ENCODE data around the gene SPEM2. TPM values are rescaled to one million over a fixed set of nuclear protein-coding genes. Genes with fewer than 3 reads are reported as not detected.

The SPEM2 gene
- total and polyA plus RNA-seq, 2 of the 8 experiments (the other 6 are each of a cell fraction or from before 2014, with no cell fraction given) = 0.03 TPM; not detected in 1

GRCh38 chr17:7382901-7383300 is 42.5 kb upstream of the SPEM2 start:
- Histone ChIP-seq H3K9me3 (ENCODE audit: insufficient read depth in 2 of 2, low read depth in 1 of 2, low read length in 1 of 2) (peaks cover 0 to 7% of the 10 kb centered on the region in 2 experiments; a peak in 1 of 4 replicates), H3K36me3 (ENCODE audit: control insufficient read depth in 2 of 4, insufficient read depth in 4 of 4, low read length in 3 of 4) (peaks cover 0 to 2% (median 0%) of the 10 kb centered on the region in 4 experiments; a peak in 1 of 8 replicates), H3K18ac (ENCODE audit: extremely low read depth, low read length) (no peak overlapping the region), H3K79me2 (ENCODE audit: control insufficient read depth in 1 of 2, insufficient read depth in 2 of 2, low read length in 2 of 2) (no peaks in the 10 kb centered on the region), H3K56ac (replicated peaks; ENCODE audit: insufficient read length, low read depth, low read length) (no peak overlapping the region), H2BK120ac (replicated peaks; ENCODE audit: low read depth, low read length) (no peak overlapping the region), H2BK15ac (ENCODE audit: low read length) (no peak overlapping the region), H3K4ac (replicated peaks; ENCODE audit: insufficient read length, low read depth, low read length) (no peak overlapping the region), H4K91ac (replicated peaks; ENCODE audit: insufficient read length, low read length) (no peak overlapping the region), H3K14ac (ENCODE audit: insufficient read length) (no peak overlapping the region), H3K4me3 (ENCODE audit: extremely low read depth in 1 of 4, insufficient read depth in 2 of 4, low read depth in 3 of 4, low read length in 4 of 4) (no peak overlapping the region), H3K27ac (ENCODE audit: low read depth, low read length) (no peak overlapping the region), H2BK5ac (ENCODE audit: low read depth, low read length) (no peak overlapping the region), H3K23me2 (ENCODE audit: low read depth, low read length) (peaks cover 12% of the 10 kb centered on the region; the same call in 1 of the 2 replicates), H2BK20ac (ENCODE audit: low read length) (no peak overlapping the region), H3K23ac (ENCODE audit: insufficient read length) (no peak overlapping the region), H3K9ac (replicated peaks in 1 of 4; ENCODE audit: extremely low read depth in 1 of 4, low read depth in 3 of 4, low read length in 3 of 4) (no peak overlapping the region), H3K4me2 (ENCODE audit: insufficient read depth in 1 of 2, low read depth in 2 of 2, low read length in 2 of 2) (no peak overlapping the region; a peak in 1 of 4 replicates), H3K79me1 (ENCODE audit: low read depth, low read length) (peaks cover 3% of the 10 kb centered on the region; the same call in 1 of the 2 replicates), H4K5ac (ENCODE audit: insufficient read length, low read depth, low read length) (no peak overlapping the region), H3K27me3 (replicated peaks in 1 of 4; ENCODE audit: control insufficient read depth in 3 of 4, extremely low read depth in 1 of 4, insufficient read depth in 3 of 4, low read length in 3 of 4) (peaks cover 0 to 39% (median 29%) of the 10 kb centered on the region in 4 experiments; a peak in 6 of 7 replicates), H4K20me1 (replicated peaks in 1 of 2; ENCODE audit: control insufficient read depth in 1 of 2, insufficient read depth in 2 of 2, low read length in 2 of 2) (peaks cover 0 to 10% of the 10 kb centered on the region in 2 experiments), H3K4me1 (replicated peaks in 1 of 4; ENCODE audit: control insufficient read depth in 3 of 4, insufficient read depth in 4 of 4, low read length in 3 of 4) (peaks cover 0 to 17% (median 10%) of the 10 kb centered on the region in 4 experiments; a peak in 6 of 7 replicates), H2BK12ac (ENCODE audit: low read depth, low read length) (no peak overlapping the region; the same call in 1 of the 2 replicates), H4K8ac (ENCODE audit: extremely low read depth, insufficient read depth, low read length) (no peak overlapping the region), H2AFZ (ENCODE audit: low read length) (no peak overlapping the region), H2AK5ac (ENCODE audit: low read depth, low read length) (no peak overlapping the region)
- TF ChIP-seq SIRT6 (IDR thresholded peaks at IDR 0.05; ENCODE audit: low read length) (no peak), HDAC2 (IDR thresholded peaks at IDR 0.05; ENCODE audit: borderline replicate concordance in 1 of 2, low read depth in 2 of 2, low read length in 2 of 2) (no peak), JUN (IDR thresholded peaks at IDR 0.05; ENCODE audit: low read depth, low read length) (no peak), RBBP5 (IDR thresholded peaks at IDR 0.05; ENCODE audit: borderline replicate concordance, low read depth, low read length) (no peak)
- ChIA-PET POLR2A (ENCODE audit: partially characterized antibody) (interaction anchor here (0.8 to 3.7 kb wide), 13 partner anchors 11 to 148 kb away, joined by 3 to 16 read pairs (median 4); partner anchors contain the start of genes DVL2, PLSCR3 and ZBTB4), CTCF (ENCODE audit: partially characterized antibody) (interaction anchor here (0.8 to 1.9 kb wide), 7 partner anchors 10 to 120 kb away, joined by 3 to 7 read pairs (median 6); no protein-coding TSS in a partner anchor)
- DNase-seq (ENCODE audit: low read depth in 1 of 2, low spot score in 2 of 2) = no peak
- WGBS, 2 experiments (ENCODE audit: extremely low coverage in 1 of 2, insufficient coverage in 1 of 2, insufficient read length in 1 of 2, insufficient replicate concordance in 2 of 2, low coverage in 1 of 2, low lambda C conversion rate in 2 of 2, missing lambda C conversion rate in 1 of 2) = 90% methylated on average over 10 of the region's 10 CpGs; no CpG with 5 or more reads in 1 of the 2 experiments
- no peak for FAIRE-seq

Measured in H1 (cell line).